ENCODE data around the gene CLIC1. TPM values are rescaled to one million over a fixed set of nuclear protein-coding genes. Genes with fewer than 3 reads are reported as not detected.
"Not testable (repeated sequence)": the region's sequence is repeated elsewhere in the genome, so short reads cannot be mapped to it uniquely, and the experiment has no call there.

Gene CLIC1
- total RNA-seq, 1 donor from 2014 or later, result 694 TPM

DNA sequence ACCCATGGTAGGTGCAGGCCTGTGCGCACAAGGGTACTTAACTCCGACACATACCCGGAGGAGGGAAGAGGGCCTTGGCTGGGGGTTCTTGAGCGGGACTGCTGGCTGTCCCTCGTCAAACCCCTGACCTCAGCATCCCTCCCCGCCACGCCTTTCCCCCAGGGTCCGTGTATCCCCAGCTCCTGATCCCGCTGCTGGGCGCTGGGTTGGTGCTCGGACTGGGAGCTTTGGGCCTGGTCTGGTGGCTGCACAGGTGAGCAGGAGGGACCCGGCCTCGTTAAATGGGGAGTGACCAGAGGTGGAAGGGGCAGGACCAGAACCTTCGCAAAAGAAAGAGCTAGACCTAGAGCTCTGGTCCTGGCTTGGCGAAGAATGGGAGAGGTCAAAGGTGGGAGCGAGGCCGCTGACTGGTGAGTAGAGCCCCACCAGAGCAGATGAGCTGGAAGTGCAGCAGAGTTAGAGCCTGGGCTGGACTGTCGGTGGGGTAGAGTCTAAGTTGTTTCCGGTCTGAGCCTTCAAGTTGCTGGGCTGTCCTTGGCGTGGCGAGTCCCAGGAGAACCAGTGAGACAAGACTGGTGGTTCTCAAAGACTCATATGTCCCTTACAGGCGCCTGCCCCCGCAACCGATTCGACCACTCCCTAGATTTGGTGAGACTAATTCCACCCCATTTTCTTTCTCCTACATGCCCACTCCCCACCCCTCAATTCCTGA, 12.2 kb downstream of the CLIC1 start:
- DNase-seq (ENCODE audit: low read depth in 2 of 2), result no peak

DNA sequence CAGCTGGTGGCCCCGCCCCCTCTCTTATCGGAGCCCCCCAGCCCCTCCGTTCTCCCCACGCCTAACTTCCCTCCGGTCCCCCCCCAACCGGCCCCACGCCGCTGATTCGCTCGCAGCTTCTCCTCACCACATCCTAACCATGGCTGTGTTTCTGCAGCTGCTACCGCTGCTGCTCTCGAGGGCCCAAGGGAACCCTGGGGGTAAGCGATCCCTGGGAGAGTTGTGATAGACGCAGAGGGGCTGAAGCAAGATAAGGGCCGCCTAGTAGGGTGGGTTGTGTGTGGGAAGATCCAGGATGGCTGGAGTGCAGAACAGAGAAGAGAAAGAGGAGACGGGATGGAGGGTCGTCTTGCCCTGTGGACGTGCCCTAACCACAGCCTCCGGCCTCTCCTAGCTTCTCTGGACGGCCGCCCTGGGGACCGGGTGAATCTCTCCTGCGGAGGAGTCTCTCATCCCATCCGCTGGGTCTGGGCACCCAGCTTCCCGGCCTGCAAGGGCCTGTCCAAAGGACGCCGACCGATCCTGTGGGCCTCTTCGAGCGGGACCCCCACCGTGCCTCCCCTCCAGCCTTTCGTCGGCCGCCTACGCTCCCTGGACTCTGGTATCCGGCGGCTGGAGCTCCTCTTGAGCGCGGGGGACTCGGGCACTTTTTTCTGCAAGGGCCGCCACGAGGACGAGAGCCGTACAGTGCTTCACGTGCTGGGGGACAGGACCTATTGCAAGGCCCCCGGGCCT, 12.9 kb downstream of the CLIC1 start, which contains the start of gene MPIG6B:
Gene MPIG6B (plus strand): TSS at position 129 of the 735 bp plus-strand sequence. CDS start 11 bp downstream, at position 140.
- no peak for DNase-seq (ENCODE audit: low read depth in 2 of 2)

DNA sequence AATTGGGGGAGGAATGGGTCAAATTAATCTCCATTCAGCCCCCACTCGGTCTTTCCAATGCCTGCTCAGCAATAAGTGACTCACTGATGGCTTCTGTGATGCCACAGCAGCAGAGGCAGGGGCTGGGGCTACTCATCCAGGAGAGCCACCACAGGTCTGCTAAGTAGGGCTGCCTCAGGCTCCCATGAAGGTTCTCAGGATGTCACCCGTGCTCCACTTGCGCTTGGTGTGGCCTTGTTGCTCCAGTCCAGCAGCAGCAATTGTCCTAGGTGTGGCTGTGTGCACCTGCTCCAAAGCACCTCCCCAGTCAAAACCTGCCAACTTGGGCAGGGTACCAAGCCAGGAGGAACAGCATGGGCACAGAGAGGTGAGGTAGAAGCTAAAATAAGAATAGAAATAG, 14.2 kb downstream of the CLIC1 start:
- no peak for DNase-seq (ENCODE audit: low read depth in 2 of 2)

- no peak for DNase-seq (ENCODE audit: low read depth in 2 of 2)
These were observed 14.8 kb downstream of the CLIC1 start, which contains the start of gene LY6G6C for GRCh38 chr6:31721351-31722020. LY6G6C (minus strand) TSS chr6:31721746; CDS start chr6:31721679, 67 bp downstream.

DNA sequence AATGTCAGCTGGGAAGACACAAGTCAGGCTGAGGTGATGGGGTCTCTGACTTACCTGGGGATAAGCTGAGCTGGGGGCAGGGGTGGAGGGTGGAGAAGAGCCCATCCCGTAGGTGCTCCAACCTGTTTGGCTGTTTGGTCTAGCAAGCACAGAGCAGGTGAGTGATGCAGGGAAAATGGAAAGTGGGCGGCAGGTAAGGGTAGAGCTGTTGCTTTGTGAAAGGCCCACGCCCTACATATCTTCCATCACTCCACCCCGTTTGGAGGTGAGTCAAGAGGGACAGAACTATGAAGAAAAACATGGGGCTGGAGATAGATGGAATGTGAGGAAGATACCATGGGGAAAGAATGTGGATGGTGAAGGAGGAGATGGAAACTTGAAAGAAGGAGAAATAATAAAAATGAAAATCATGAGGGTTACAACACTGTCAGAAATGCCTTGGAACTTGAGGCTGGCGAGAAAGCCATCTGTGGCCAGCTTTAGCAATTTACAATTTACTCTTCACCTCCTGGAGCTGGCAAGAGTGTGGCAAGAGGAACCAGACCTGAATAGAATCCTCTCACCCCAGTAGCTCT, 16.0 kb downstream of the CLIC1 start:
- no peak for DNase-seq (ENCODE audit: low read depth in 2 of 2)

- DNase-seq (ENCODE audit: low read depth in 2 of 2), result no peak
These were observed 17.3 kb downstream of the CLIC1 start for GRCh38 chr6:31719001-31719400.

- no peak for DNase-seq (ENCODE audit: low read depth in 2 of 2)
These were observed 18.1 kb downstream of the CLIC1 start for GRCh38 chr6:31718265-31718664.

DNA sequence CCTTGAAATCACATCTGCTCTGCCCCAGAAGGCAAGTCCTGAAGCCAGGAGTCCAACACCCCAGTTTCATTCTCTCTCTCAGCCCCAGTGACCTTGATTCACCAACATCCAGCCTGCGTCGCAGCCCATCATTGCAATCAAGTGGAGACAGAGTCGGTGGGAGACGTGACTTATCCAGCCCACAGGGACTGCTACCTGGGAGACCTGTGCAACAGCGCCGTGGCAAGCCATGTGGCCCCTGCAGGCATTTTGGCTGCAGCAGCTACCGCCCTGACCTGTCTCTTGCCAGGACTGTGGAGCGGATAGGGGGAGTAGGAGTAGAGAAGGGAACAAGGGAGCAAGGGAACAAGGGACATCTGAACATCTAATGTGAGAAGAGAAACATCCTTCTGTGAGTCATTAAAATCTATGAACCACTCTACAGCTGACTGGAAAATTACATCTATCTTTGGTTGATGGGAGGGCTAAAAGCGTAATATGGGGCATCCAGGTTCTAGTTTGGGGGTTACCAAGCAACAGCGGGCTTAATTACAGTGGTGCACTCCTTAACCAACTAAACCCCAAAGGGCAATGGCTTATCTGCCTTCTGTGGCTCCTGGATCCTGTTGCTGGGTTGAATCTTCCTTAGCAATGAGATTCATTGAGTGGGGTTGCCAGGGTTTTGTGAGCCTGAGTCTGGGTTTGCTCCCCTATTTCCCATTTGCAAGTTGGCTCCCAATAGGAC, 18.7 kb downstream of the CLIC1 start:
- DNase-seq (ENCODE audit: low read depth in 2 of 2), result no peak

- DNase-seq (ENCODE audit: low read depth in 2 of 2), result no peak
These were observed 21.0 kb downstream of the CLIC1 start, which contains the start of gene LY6G6D for GRCh38 chr6:31715022-31715958. LY6G6D (plus strand) TSS chr6:31715348; CDS start chr6:31715356, 8 bp downstream.

DNA sequence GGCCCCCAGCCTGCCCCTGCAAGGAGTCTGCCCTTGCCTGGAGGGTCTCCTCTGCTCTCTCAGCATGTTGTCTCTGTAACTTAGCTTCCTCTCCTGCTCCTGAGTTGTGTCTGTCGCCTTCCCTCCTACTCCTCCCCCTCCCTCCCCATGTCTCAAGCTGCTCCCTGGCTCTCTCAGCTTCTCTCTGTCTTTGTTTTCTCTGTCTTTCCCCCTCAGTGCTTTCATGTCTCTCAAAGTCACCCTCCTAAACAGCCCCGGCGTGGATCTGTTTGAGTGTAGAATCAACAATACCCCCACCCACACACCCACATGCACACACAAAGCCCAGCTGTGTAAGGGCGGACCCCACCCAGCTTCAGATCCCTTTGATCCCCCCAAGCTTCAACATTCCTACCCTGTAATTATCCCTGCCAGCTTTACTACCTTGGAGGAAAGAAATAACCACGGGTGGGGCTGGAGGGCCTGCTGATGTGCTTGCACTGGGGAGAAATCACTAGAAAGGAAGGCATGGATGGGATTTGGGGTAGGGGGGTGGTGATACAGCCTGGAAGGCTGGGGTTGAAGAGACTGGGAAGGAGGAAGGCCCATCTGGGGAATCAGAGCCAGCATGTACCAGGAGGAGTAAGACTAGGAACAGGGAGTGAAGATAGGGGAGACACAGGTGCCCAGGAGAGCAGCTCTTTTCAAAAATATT, 22.2 kb downstream of the CLIC1 start:
- no peak for DNase-seq (ENCODE audit: low read depth in 2 of 2)

- no peak for DNase-seq (ENCODE audit: low read depth in 2 of 2)
These were observed 22.9 kb downstream of the CLIC1 start for GRCh38 chr6:31713465-31713864.

DNA sequence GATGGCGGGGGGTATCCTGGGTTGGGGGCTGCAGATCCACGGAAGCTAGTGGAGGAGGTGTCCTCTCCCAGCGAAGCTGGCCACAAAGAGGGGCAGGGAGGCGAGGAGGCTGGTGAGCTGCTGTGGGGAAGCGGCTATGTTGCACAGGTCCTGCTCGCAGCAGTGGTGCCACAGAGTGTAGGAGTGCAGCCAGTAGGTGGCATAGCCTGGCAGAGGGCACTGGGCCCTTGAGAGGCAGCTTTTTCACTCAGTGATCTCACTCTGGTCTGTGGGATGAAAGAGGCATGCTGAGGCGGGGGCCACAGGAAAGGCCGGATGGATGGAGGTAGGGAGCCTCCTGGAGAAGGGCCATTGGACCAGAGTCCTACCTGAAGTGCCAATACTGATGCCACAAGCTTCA, 24.0 kb downstream of the CLIC1 start:
- no peak for DNase-seq (ENCODE audit: low read depth in 2 of 2)

GRCh38 chr6:31711233-31711632, 25.1 kb downstream of the CLIC1 start:
- DNase-seq (ENCODE audit: low read depth in 2 of 2), result no peak

DNA sequence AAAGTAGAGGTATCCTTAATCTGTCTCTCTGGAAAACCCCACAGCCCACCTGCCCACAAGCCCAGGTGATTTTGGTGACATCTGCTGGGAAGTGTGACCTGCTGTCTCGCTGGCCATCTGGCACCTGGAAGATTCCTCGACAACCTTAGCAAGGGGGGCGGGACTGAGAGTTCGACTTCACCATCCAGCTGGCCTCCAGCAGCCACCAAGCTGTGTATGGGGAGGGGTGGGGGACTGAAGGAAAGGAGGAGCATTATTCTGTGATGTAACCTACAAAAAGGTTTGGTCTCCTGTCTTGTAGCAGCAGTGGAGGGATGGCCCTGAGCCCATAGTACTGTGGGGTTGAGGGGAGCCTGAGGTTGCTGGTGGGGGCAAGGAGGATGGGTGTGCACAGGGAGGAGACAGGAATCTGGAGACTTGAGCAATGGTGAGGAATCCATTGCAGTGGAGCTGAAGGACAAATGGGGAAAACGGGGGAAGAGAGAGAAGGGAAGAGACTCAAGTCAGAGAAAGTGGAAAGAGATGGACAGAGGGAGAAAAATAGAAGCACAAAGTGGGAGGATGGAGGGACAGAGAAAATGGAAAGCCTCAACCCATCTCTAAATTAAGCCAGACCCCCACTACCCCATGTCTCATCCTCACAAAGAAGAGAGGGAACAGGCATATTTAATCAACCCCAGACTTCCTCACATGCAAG, 25.7 kb downstream of the CLIC1 start:
- no peak for DNase-seq (ENCODE audit: low read depth in 2 of 2)

DNA sequence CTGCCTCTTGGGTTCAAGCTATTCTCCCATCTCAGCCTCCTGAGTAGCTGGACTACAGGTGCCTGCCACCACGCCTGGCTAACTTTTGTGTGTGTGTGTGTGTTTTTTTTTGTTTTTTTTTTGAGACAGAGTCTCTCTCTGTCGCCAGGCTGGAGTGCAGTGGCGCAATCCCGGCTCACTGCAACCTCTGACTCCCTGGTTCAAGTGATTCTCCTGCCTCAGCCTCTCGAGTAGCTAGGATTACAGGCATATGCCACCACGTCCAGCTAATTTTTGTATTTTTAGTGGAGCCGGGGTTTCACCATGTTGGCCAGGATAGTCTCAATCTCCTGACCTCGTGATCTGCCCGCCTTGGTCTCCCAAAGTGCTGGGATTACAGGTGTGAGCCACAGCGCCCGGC, 27.2 kb downstream of the CLIC1 start:
- DNase-seq (ENCODE audit: low read depth in 2 of 2), result not testable (repeated sequence)

DNA sequence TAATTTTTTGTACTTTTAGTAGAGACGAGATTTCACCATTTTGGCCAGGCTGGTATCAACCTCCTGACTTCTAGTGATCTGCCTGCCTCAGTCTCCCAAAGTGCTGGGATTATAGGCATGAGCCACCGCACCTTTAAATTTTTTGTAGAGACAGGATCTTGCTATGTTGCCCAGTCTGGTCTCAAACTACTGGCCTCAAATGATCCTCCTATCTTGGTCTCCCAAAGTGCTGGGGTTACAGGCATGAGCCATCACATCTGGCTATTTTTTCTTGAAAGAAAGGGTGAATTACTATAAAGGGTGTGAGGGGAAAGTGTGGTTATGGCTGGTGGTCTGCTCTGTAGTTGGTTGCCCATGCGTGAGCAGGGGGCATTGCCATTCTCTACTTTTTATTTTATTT, 28.1 kb downstream of the CLIC1 start:
- no peak for DNase-seq (ENCODE audit: low read depth in 2 of 2)

DNA sequence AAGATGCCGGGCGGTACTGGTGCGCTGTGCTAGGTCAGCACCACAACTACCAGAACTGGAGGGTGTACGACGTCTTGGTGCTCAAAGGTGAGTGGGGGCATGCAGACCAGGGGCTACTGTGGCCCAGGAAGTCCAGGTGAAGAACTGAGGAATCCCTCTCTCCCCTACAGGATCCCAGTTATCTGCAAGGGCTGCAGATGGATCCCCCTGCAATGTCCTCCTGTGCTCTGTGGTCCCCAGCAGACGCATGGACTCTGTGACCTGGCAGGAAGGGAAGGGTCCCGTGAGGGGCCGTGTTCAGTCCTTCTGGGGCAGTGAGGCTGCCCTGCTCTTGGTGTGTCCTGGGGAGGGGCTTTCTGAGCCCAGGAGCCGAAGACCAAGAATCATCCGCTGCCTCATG, 28.6 kb downstream of the CLIC1 start:
- DNase-seq (ENCODE audit: low read depth in 2 of 2), result no peak

- DNase-seq (ENCODE audit: low read depth in 2 of 2), result no peak
These were observed 29.7 kb downstream of the CLIC1 start, which contains the start of gene LY6G6F for GRCh38 chr6:31706599-31706998. LY6G6F (plus strand) TSS chr6:31706866; CDS start chr6:31706907, 41 bp downstream.

DNA sequence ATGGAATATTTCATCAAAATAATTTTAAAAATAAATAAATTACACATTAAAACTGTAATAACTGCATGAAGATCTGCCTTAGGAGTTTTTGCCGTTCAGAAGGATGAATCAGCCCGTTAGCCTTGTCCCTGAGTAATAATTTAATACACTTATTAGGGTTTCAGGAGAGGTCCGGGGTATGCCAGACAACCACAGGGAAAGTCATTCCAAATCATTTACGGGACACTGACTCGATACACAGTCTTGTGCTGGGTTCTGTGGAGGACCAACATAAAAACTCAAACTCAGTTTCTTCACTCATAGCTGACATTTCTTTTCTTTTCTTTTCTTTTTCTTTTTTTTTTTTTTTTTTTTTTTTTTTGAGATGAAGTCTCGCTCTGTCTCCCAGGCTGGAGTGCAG, 30.4 kb downstream of the CLIC1 start:
- DNase-seq (ENCODE audit: low read depth in 2 of 2), result no peak

All from dermis microvascular lymphatic vessel endothelial cell (primary cell).